Psoas muscle (tissue), 8 donors: ENCODE results near the gene ANKRD55. TPM values are rescaled to one million over a fixed set of nuclear protein-coding genes. Genes with fewer than 3 reads are reported as not detected.
"Not testable (repeated sequence)": the region's sequence is repeated elsewhere in the genome, so short reads cannot be mapped to it uniquely, and the experiment has no call there.

ENCODE experiments used
- ATAC-seq, 4 donors: fragments of 200-7000 bp; cut with Tn5 transposase; one replicate each; pipeline ENCODE4 v1.9.1; 2020; ENCODE audit warnings: moderate library complexity in 3 of 4, mild to moderate bottlenecking in 2 of 4
- DNase-seq, 2 donors: peaks; one replicate each; pipeline ENCODE4 v3.0.0-alpha.2; 2020
- H3K27ac ChIP-seq: fragments of 200-600 bp; one replicate; pipeline ENCODE4 v1.8.0; 2022
- H3K27me3 ChIP-seq, 3 donors: fragments of 200-600 bp in 1 of 3; one replicate each; pipeline versions ENCODE4 v1.6.1 to v1.8.0; 2013 to 2022; ENCODE audit warnings: low read length in 2 of 3, mild to moderate bottlenecking in 2 of 3, moderate library complexity in 1 of 3; ENCODE audit not compliant: insufficient read depth in 3 of 3
- H3K36me3 ChIP-seq, 2 donors: fragments of 200-600 bp in 1 of 2; one replicate each; pipeline versions ENCODE4 v1.6.1 to v1.8.0; 2013 to 2022; ENCODE audit warnings: low read depth in 1 of 2, mild to moderate bottlenecking in 1 of 2, moderate library complexity in 1 of 2; ENCODE audit not compliant: insufficient read depth in 1 of 2
- H3K4me1 ChIP-seq: fragments of 200-600 bp; one replicate; pipeline ENCODE4 v1.8.0; 2022
- H3K4me3 ChIP-seq: fragments of 200-600 bp; one replicate; pipeline ENCODE4 v1.8.0; 2022; ENCODE audit warnings: mild to moderate bottlenecking
- H3K9me3 ChIP-seq: fragments of 200-600 bp; one replicate; pipeline ENCODE4 v1.8.0; 2022
- WGBS, 3 donors: extraction: QIAGEN DNeasy Blood & Tissue Kit; methylation state at CpG; one replicate each; pipeline versions ENCODE4 v1.1.6 to v1.1.7; 2013; 5-methylcytosine and 5-hydroxymethylcytosine counted together
- intact Hi-C, 2 donors: fragments of 100-400 bp; cut with DNase I; formaldehyde crosslinking; loops; one replicate each; pipeline versions ENCODE4 v1.11.0 to v1.14.2; 2022
- polyA plus RNA-seq, 3 donors: library from polyadenylated mRNA; stranded (reverse); fragments of 200-250 nt; gene quantifications; one replicate each; pipeline ENCODE4 v1.2.3, GENCODE V29; 2013
- total RNA-seq, 4 donors: library from RNA; stranded (reverse); fragmentation: NEBNext Ultra II Directional in 2 of 4; extraction: Animal tissue kit (Norgen Biotek cat#: 25700) in 2 of 4; gene quantifications; one replicate each; pipeline versions ENCODE4 v1.2.1 to v1.2.4, GENCODE V29; 2021 to 2023
- TF ChIP-seq, protein P1 (sequence below): fragments of 200-600 bp; IDR thresholded peaks from one replicate; pipeline ENCODE4 v1.8.0; 2022; ENCODE audit warnings: antibody characterized with exemption
- donor health status: healthy with polysubstance abuse.
- donor health status: DM: no; HTN: no; CAD: no; lungs with moderate emphysema.
- donor health status: Bipolar disorder and iron deficiency.
- donor health status: healthy.
- donor health status: DM: yes; HTN: yes; CAD: no.
- donor health status: DM: no; HTN: no; CAD: no.
- donor health status: DM: no; HTN: no; CAD: no.
- donor health status: DM: yes; HTN: yes; CAD: no.

ANKRD55 gene
- total and polyA plus RNA-seq, 7 donors: 0.01 to 0.04 TPM; not detected in 5

DNA sequence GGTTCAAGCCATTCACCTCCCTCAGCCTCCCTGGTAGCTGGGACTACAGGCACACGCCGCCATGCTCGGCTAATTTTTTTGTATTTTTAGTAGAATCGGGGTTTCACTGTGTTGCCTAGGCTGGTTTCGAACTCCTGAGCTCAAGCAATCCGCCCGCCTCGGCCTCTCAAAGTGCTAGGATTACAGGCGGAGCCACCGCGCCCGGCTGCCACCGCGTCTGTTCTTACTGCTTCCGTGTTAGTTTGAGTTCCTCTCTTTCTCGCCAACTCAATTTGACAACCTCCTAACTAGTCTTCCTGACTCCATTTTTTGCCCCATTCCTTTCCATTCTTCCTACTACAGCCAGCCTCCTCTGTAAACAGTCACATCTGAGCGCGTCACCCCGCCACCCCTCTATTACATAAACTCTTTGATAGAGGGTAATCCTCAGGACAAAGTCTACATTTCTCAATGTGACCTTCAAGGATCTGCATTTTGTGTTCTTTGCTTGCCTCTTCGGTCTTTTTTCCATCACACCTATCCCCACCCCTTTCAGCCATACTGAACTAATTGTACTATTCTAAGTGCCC is 149.8 kb downstream of the ANKRD55 start:
- Histone ChIP-seq H3K4me1 (no peaks in the 10 kb centered on the region), H3K9me3 (no peaks in the 10 kb centered on the region), H3K36me3 (no peaks in the 10 kb centered on the region), H3K4me3 (no peak overlapping the region), H3K27me3 (no peaks in the 10 kb centered on the region), H3K27ac (no peak overlapping the region)
- no peak for DNase-seq
- WGBS, 3 donors: 91 to 99% (median 92%) methylated on average over 20 of the region's 20 CpGs
- intact Hi-C loops: no loop called here
- TF ChIP-seq, protein P1, sequence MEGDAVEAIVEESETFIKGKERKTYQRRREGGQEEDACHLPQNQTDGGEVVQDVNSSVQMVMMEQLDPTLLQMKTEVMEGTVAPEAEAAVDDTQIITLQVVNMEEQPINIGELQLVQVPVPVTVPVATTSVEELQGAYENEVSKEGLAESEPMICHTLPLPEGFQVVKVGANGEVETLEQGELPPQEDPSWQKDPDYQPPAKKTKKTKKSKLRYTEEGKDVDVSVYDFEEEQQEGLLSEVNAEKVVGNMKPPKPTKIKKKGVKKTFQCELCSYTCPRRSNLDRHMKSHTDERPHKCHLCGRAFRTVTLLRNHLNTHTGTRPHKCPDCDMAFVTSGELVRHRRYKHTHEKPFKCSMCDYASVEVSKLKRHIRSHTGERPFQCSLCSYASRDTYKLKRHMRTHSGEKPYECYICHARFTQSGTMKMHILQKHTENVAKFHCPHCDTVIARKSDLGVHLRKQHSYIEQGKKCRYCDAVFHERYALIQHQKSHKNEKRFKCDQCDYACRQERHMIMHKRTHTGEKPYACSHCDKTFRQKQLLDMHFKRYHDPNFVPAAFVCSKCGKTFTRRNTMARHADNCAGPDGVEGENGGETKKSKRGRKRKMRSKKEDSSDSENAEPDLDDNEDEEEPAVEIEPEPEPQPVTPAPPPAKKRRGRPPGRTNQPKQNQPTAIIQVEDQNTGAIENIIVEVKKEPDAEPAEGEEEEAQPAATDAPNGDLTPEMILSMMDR: no peak
- ATAC-seq: no peak

- DNase-seq, H3K27ac ChIP-seq, H3K27me3 ChIP-seq, H3K4me3 ChIP-seq, H3K9me3 ChIP-seq, H3K36me3 ChIP-seq, H3K4me1 ChIP-seq, intact Hi-C loops: not testable (repeated sequence)
- ATAC-seq: peak in 2 of 4 donors; percentile 17 to 58
Observed at GRCh38 chr5:56081053-56081642, 152.0 kb downstream of the ANKRD55 start.

DNA sequence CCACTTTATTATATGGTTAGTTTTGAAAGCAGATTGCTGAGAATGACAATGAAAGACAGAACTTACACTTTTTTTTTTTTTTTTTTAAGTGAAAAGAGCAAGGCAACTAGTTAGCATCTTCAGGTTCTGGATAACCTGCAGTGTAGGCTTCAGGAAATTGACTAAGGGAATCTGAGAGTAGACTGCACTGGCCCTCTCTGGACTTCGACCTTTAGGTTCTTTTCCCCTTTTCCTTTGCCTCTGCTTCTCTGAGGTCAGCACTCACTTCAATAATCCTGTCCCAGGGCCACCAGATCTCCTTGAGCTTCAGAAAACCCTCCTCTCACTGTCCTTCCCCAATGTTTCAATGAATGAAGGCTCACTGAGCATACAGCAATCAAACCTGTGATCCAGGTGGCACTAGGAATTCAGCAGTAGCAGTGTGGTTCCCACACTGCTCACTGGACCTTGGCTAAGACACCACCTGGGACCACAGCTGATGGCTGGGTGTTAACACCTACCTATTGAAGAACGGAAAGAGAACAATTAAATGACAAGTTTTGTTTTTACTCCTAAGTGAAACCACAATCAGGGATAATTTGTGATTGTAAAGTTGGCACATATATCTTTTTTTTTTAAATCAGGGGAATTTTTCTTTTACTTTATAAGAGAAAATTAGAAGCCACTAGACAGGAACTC is 152.6 kb downstream of the ANKRD55 start:
- ATAC-seq: no peak
- no peak overlapping the region for H3K27ac ChIP-seq
- no peaks in the 10 kb centered on the region for H3K36me3 ChIP-seq
- no peak for DNase-seq
- no peaks in the 10 kb centered on the region for H3K9me3 ChIP-seq
- intact Hi-C loops: no loop called here
- TF ChIP-seq, protein P1: no peak
- no peaks in the 10 kb centered on the region for H3K27me3 ChIP-seq
- no peak overlapping the region for H3K4me3 ChIP-seq
- H3K4me1 ChIP-seq: no peaks in the 10 kb centered on the region
- WGBS, 3 donors: 79 to 80% (median 79%) methylated on average over 2 of the region's 2 CpGs

DNA sequence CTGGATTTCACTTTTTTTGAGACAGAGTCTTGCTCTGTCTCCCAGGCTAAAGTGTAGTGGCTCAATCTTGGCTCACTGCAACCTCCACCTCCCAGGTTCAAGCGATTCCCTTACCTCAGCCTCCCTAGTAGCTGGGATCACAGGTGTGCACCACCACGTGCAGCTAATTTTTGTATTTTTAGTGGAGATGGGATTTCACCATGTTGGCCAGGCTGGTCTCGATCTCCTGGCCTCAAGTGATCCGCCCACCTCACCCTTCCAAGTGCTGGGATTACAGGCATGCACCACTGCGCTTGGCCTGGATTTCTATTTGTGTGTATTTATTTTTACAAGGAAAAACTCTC is 154.0 kb downstream of the ANKRD55 start:
- WGBS, 3 donors: 79 to 91% (median 90%) methylated on average over 5 of the region's 5 CpGs
- intact Hi-C loops: not testable (repeated sequence)

GRCh38 chr5:56078278-56079156 is 154.6 kb downstream of the ANKRD55 start:
- no peak overlapping the region for H3K4me3 ChIP-seq
- no peaks in the 10 kb centered on the region for H3K9me3 ChIP-seq
- ATAC-seq (peak; percentile 17 to 70 (median 56)), DNase-seq (peak; percentile 53 to 65)
- WGBS, 3 donors: 71 to 80% (median 73%) methylated on average over 6 of the region's 6 CpGs
- H3K4me1 ChIP-seq: no peaks in the 10 kb centered on the region
- H3K27me3 ChIP-seq: no peaks in the 10 kb centered on the region
- TF ChIP-seq, protein P1: no peak
- peak overlapping the region; percentile 30 for H3K27ac ChIP-seq
- intact Hi-C loops: no loop called here
- H3K36me3 ChIP-seq: no peaks in the 10 kb centered on the region

More for the DNA sequence above, 154.0 kb downstream of the ANKRD55 start:
- H3K4me1 ChIP-seq, H3K36me3 ChIP-seq, H3K27me3 ChIP-seq, DNase-seq, H3K9me3 ChIP-seq, ATAC-seq, H3K27ac ChIP-seq, H3K4me3 ChIP-seq: not testable (repeated sequence)
